OCI-LY3 (cell line): ENCODE measurements around the gene HECTD4.

Source experiments
- EZH2phosphoT487 ChIP-seq: fragments of 200-600 bp; shearing (Covaris generic); IDR thresholded peaks from 2 replicates; pipeline ENCODE4 v1.6.1; 2018; ENCODE audit warnings: antibody characterized with exemption, mixed run types, low read depth
- TF ChIP-seq, protein P1 (sequence below): fragments of 200-600, 300-600 bp; sonication (generic); IDR thresholded peaks from 2 replicates; pipeline ENCODE4 v1.5.1; 2014; ENCODE audit warnings: antibody characterized with exemption, low read length, low read depth

DNA sequence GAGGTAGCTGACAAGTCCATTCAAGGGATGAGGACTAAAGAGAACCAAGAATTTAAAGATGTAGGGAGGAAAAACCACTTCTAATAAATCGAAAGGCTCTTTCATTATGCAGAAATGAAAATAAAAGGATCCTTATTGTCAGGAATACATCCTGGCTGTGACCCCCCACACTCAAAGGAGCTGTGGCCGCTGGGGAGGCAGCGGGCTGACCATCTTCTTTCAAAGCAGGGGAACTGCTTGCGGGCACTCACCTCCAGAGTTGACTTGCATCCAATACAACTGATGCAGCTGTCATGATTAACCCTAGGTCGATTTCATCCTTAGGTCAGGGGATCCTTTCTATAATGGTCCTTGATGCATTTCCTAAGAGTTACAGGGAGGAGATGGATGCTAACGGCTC, 221.6 kb downstream of the HECTD4 start:
- TF ChIP-seq EZH2phosphoT487, result no peak
- TF ChIP-seq, protein P1, sequence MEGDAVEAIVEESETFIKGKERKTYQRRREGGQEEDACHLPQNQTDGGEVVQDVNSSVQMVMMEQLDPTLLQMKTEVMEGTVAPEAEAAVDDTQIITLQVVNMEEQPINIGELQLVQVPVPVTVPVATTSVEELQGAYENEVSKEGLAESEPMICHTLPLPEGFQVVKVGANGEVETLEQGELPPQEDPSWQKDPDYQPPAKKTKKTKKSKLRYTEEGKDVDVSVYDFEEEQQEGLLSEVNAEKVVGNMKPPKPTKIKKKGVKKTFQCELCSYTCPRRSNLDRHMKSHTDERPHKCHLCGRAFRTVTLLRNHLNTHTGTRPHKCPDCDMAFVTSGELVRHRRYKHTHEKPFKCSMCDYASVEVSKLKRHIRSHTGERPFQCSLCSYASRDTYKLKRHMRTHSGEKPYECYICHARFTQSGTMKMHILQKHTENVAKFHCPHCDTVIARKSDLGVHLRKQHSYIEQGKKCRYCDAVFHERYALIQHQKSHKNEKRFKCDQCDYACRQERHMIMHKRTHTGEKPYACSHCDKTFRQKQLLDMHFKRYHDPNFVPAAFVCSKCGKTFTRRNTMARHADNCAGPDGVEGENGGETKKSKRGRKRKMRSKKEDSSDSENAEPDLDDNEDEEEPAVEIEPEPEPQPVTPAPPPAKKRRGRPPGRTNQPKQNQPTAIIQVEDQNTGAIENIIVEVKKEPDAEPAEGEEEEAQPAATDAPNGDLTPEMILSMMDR, result no peak
